ENCODE measurements around the gene ANXA4.

DNA sequence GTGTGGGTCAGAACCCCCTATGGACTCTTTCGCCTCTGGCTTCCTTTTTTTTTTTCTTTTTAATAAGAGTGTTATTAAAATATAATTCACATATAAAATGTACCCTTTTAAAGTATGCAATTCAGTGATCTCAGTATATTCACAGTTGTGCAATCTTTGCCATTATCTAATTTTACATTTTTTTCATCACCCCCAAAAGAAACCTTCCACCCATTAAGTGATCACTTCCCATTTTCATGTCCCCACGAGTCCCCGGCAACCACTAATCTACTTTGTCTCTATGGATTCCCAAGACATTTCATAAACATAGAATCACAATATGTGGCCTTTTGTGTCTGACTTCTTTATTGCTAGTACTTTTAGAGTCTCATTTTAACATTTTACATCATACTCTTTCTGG, 38.7 kb upstream of the ANXA4 start:
- no peak for TF ChIP-seq POLR2AphosphoS5 (IDR thresholded peaks at IDR 0.05; ENCODE audit: low read depth, low read length)
- TF ChIP-seq, protein P1, sequence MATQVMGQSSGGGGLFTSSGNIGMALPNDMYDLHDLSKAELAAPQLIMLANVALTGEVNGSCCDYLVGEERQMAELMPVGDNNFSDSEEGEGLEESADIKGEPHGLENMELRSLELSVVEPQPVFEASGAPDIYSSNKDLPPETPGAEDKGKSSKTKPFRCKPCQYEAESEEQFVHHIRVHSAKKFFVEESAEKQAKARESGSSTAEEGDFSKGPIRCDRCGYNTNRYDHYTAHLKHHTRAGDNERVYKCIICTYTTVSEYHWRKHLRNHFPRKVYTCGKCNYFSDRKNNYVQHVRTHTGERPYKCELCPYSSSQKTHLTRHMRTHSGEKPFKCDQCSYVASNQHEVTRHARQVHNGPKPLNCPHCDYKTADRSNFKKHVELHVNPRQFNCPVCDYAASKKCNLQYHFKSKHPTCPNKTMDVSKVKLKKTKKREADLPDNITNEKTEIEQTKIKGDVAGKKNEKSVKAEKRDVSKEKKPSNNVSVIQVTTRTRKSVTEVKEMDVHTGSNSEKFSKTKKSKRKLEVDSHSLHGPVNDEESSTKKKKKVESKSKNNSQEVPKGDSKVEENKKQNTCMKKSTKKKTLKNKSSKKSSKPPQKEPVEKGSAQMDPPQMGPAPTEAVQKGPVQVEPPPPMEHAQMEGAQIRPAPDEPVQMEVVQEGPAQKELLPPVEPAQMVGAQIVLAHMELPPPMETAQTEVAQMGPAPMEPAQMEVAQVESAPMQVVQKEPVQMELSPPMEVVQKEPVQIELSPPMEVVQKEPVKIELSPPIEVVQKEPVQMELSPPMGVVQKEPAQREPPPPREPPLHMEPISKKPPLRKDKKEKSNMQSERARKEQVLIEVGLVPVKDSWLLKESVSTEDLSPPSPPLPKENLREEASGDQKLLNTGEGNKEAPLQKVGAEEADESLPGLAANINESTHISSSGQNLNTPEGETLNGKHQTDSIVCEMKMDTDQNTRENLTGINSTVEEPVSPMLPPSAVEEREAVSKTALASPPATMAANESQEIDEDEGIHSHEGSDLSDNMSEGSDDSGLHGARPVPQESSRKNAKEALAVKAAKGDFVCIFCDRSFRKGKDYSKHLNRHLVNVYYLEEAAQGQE (IDR thresholded peaks at IDR 0.05; ENCODE audit: insufficient read depth in 1 of 2, low read depth in 2 of 2, low read length in 2 of 2), result no peak

Data from PFSK-1 (cell line).